CD4-positive, alpha-beta T cell treated with Interleukin-1 beta for 1 hour (primary cell): ENCODE data around the gene SNRK.

ENCODE experiments used
- DNase-seq, 2 donors: peaks; one replicate each; pipeline ENCODE4 v3.0.0-alpha.2; 2020 to 2022

Gene SNRK

GRCh38 chr3:43372007-43372740, 85.8 kb downstream of the SNRK start:
- DNase-seq: no peak

- no peak for DNase-seq
Measured at GRCh38 chr3:43372809-43373559, 86.6 kb downstream of the SNRK start.

- no peak for DNase-seq
Measured at GRCh38 chr3:43373560-43373928, 87.2 kb downstream of the SNRK start.

DNA sequence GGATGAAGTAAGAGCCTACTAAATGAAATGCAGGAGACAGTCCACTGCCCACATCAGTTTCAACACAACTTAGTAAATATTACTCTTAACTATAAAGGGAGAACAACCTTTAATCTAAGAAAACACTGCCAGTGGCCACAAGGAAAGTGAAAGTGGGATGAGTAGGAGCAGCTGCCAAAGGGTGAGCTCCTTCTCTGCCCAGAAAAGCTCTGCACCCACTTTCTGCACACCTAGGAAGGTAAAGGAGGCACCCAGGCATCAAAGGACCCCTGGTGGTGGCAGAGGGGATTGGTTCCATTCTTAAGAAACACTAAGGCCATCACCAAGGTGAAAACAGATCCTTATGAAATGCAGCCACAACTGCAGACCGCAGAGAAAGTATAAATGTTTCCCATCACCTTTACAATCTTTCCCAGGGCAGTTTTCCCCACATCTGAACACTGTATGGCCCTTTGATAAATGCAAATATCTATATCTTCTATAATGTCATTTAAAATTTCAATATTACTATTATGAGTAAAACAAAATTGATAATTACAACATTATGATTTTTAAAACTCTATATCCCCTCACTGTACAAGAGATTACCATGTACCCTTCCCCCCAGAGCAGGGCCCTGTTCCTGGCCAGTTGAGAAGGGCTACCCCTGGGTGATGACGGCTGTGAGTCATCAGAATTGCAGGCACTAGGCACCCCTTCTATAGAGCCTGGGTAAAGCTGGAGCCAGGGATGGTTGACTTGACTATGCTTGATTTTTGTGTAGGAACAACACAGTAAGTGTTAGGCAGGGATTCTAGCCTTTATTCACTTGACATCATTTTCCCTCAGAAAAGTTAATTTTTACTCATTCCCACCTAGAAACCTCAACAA, 92.0 kb downstream of the SNRK start:
- peak; percentile 74 to 78 for DNase-seq

DNA sequence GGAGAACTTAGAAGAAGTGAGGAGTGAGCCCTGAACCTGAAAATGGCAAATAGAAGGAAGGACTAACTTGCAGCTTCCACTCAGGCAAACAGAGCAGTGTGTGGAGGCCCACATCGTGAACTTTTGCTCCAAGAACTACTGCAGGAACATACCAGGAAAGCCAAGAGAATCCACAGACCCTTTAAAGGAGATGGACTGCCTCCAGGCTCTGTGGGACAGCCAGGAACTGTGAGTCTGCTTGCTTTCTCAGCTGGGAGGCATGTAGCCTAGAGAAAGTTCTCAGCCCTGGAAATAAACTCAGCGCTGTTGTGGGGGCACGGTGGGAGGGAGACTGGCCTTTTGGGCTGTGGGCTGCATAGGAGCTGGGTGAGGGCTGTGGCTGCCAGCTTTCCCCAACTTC, 93.0 kb downstream of the SNRK start:
- no peak for DNase-seq

GRCh38 chr3:43388175-43388574, 101.8 kb downstream of the SNRK start:
- no peak for DNase-seq

DNA sequence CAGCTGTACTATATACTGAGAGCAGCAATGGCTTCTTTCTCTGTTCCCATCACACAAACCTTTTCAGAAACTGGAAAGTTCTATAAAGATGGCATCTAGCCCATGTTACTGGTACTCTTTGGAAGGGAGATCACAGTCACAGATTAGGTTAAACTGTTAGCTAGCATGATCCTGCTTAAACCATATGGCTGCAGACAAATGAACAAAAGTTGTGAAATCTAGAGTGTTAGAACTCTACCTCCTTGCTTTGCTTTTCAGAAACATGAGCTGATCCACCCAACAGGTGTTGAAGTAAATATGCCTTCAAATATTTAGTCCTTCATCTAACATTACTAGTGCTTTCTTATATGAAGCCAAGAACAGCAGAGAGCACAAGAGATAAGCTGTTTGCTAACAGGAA, 102.6 kb downstream of the SNRK start:
- DNase-seq: no peak

GRCh38 chr3:43389388-43390254, 103.3 kb downstream of the SNRK start:
- peak; percentile 84 to 87 for DNase-seq

DNA sequence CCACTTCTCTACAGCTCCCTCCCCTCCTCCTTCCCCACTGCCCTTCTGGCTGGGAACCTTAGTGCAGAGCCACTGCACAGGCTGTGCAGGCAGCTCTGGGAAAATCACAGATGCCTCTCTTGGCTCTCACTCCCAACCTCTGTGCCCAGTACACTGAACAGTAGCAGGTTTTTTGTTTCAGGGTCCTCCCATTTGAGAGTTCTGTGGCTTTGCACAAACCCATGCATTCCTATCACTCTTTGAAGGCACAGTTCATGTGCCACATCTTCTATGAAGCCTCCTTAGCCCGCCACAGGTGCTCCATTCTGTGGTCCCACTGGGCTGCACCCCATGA, 103.9 kb downstream of the SNRK start:
- DNase-seq: no peak

DNA sequence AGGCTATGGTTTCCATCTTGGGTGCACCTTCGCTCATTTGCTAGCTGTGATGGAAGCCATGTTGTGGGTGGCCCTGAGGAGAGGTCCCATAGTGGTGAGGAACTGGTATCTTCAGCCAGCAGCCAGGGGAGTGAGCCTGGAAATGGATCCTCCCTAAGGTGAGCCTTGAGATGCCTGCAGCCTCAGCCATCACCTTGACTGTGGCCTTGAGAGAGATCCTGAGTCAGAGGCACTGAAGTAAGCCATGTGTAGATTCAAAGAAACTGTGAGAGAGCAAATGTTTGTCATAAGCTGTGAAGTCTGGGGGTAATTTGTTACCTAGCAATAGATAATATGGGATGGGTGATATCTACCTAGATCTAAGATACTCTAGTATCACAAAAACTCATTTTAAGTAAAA, 105.3 kb downstream of the SNRK start:
- no peak for DNase-seq

DNA sequence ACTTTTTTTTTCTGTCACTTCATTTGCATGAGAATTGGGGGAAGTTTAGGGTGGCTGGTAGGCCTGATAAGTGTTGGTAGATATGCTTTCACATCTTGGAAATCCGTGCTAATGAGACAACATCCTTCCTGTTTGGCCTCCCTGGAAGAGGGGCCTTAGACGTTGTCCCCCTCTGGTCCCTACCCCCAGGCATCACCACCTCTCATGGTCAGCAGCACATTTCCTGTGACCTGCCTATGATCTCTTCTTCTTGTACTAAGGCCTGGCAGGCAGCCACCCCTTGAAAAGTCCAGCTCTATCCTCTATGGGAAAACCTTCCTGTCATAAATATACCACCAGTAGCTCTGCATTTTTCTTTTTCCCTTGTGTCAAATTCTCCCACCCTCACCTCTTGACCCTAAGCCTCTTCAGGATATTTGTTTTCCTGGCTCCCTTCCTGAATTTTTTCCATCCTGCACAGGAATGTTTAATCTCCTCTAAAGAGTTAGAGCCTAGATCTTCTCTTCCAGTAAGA, 107.8 kb downstream of the SNRK start:
- DNase-seq: no peak

DNA sequence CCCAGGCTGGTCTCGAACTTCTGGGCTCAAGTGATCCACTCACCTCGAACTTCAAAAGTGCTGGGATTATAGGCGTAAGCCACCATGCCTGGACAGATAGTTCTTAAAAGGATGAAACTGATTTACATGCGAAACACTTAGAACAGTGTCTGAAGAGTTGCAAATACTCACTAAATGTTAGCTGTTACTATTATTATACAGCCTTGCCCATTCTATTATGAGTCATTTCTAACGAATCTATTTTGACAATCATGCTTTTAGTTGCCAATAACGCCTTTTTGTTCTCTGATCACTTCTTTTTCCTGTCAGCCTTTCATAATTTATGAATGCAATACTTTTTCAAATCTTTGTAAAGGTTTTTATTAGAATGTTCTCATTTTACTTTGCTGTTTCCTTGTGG, 112.7 kb downstream of the SNRK start:
- DNase-seq: no peak

DNA sequence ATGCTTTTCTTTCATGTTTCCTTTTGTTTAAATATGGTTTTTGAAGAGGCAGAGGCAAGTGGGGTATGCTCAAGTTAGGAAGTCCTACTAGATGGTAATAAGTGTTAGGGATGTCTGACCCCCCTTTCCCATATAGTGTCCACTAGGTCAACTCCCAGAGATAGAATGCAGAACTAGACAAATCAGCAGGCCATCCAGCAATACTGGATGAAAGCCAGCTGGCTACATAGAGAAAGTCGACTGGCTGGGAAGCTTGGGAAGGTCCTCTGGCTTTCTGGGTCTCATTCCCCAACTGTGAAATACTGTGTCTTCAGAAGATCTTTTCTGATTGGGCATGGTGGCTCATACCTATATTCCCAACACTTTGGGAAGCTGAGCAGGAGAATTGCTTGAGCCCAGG, 113.8 kb downstream of the SNRK start:
- DNase-seq: no peak
